Activated B cell treated with CpG ODN at 0.5 μM for 24 hours (primary cell): ENCODE data around the gene CD247. TPM values are rescaled to one million over a fixed set of nuclear protein-coding genes. Genes with fewer than 3 reads are reported as not detected.

ENCODE experiments used
- ATAC-seq: fragments of 200-7000 bp; cut with Tn5 transposase; one replicate; pipeline ENCODE4 v1.10.0; 2021; ENCODE audit warnings: low read depth, mild to moderate bottlenecking, moderate library complexity
- CTCF ChIA-PET: fragments of 350-600 bp; sonication (Branson Sonifier 250); formaldehyde crosslinking; loops from one replicate; lab custom pipeline; 2021; ENCODE audit warnings: antibody characterized with exemption; lab: Charles Lee
- POLR2A ChIA-PET: fragments of 350-600 bp; sonication (Branson Sonifier 250); formaldehyde crosslinking; loops from one replicate; lab custom pipeline; 2021; ENCODE audit warnings: antibody characterized with exemption; lab: Charles Lee
- DNase-seq: peaks from one replicate; pipeline ENCODE4 v3.0.0; 2022
- H3K27ac Mint-ChIP-seq: one replicate; pipeline ENCODE4 v1.8.0; 2020; ENCODE audit warnings: mixed read lengths
- H3K27me3 Mint-ChIP-seq: one replicate; pipeline ENCODE4 v1.8.0; 2021; ENCODE audit warnings: mixed read lengths
- H3K36me3 Mint-ChIP-seq: one replicate; pipeline ENCODE4 v1.8.0; 2021; ENCODE audit warnings: low read depth, mixed read lengths
- H3K4me1 Mint-ChIP-seq: one replicate; pipeline ENCODE4 v1.8.0; 2021; ENCODE audit warnings: mixed read lengths
- H3K4me3 Mint-ChIP-seq: one replicate; pipeline ENCODE4 v1.8.0; 2020; ENCODE audit warnings: mild to moderate bottlenecking, mixed read lengths
- H3K9me3 Mint-ChIP-seq: one replicate; pipeline ENCODE4 v1.8.0; 2020; ENCODE audit warnings: mixed read lengths
- intact Hi-C: fragments of 100-400 bp; cut with micrococcal nuclease; formaldehyde crosslinking; loops from one replicate; pipeline ENCODE4 v1.15.1; 2024
- total RNA-seq: library from RNA; stranded (reverse); gene quantifications from 2 replicates; pipeline ENCODE4 v1.2.3, GENCODE V29; 2022
- TF ChIP-seq, protein P1 (sequence below): fragments of 200-600 bp; IDR thresholded peaks from one replicate; pipeline ENCODE4 v1.8.0; 2022; ENCODE audit warnings: antibody characterized with exemption, mild to moderate bottlenecking

CD247 gene
- total RNA-seq, 1 donor from 2014 or later, result 1.0 TPM

DNA sequence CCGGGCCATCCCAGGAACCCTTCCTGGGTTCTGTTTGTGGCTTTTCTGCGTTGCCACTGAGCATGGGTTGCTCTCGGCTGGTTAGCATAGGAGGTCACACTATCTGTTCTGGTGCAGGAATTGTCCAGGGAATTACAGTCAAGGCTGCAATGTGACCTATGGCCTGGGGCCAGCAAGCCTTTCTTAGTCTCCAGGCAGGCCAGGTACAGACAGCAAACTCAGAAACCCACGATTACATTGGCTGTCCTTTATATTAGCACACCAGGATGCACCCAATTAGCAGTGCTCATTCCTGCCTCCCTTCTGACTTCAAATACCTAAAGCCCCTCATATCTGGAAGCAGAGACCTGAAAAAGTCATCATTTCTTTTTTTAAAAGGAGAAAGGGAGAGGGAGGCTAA lies 55.2 kb downstream of the CD247 start:
- intact Hi-C loops, result no loop called here
- Mint-ChIP-seq H3K9me3 (no peaks in the 10 kb centered on the region), H3K27me3 (peaks cover 6% of the 10 kb centered on the region), H3K4me3 (no peak overlapping the region), H3K36me3 (no peaks in the 10 kb centered on the region), H3K4me1 (no peaks in the 10 kb centered on the region), H3K27ac (no peak overlapping the region)
- TF ChIP-seq, protein P1, sequence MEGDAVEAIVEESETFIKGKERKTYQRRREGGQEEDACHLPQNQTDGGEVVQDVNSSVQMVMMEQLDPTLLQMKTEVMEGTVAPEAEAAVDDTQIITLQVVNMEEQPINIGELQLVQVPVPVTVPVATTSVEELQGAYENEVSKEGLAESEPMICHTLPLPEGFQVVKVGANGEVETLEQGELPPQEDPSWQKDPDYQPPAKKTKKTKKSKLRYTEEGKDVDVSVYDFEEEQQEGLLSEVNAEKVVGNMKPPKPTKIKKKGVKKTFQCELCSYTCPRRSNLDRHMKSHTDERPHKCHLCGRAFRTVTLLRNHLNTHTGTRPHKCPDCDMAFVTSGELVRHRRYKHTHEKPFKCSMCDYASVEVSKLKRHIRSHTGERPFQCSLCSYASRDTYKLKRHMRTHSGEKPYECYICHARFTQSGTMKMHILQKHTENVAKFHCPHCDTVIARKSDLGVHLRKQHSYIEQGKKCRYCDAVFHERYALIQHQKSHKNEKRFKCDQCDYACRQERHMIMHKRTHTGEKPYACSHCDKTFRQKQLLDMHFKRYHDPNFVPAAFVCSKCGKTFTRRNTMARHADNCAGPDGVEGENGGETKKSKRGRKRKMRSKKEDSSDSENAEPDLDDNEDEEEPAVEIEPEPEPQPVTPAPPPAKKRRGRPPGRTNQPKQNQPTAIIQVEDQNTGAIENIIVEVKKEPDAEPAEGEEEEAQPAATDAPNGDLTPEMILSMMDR, result no peak
- DNase-seq, result no peak
- CTCF ChIA-PET, result no interaction called here
- POLR2A ChIA-PET, result no interaction called here
- no peak for ATAC-seq

- ATAC-seq (no peak), DNase-seq (no peak)
- intact Hi-C loops, result no loop called here
- CTCF ChIA-PET, result no interaction called here
- Mint-ChIP-seq H3K4me3 (no peak overlapping the region), H3K4me1 (no peaks in the 10 kb centered on the region), H3K9me3 (no peaks in the 10 kb centered on the region), H3K36me3 (no peaks in the 10 kb centered on the region), H3K27me3 (peaks cover 6% of the 10 kb centered on the region), H3K27ac (no peak overlapping the region)
- TF ChIP-seq, protein P1, result no peak
- POLR2A ChIA-PET, result no interaction called here
Measured at GRCh38 chr1:167462341-167462740, 56.0 kb downstream of the CD247 start.

- TF ChIP-seq, protein P1, result no peak
- H3K27me3 Mint-ChIP-seq, result peaks cover 6% of the 10 kb centered on the region
- peaks cover 7% of the 10 kb centered on the region for H3K4me1 Mint-ChIP-seq
- CTCF ChIA-PET, result no interaction called here
- H3K9me3 Mint-ChIP-seq, result no peaks in the 10 kb centered on the region
- DNase-seq, result no peak
- H3K27ac Mint-ChIP-seq, result no peak overlapping the region
- H3K36me3 Mint-ChIP-seq, result no peaks in the 10 kb centered on the region
- POLR2A ChIA-PET, result no interaction called here
- ATAC-seq, result no peak
- intact Hi-C loops, result no loop called here
- no peak overlapping the region for H3K4me3 Mint-ChIP-seq
Measured at GRCh38 chr1:167460836-167461235, 57.5 kb downstream of the CD247 start.

- Mint-ChIP-seq H3K4me1 (peaks cover 11% of the 10 kb centered on the region), H3K27me3 (peaks cover 8% of the 10 kb centered on the region), H3K27ac (no peak overlapping the region), H3K36me3 (no peaks in the 10 kb centered on the region), H3K9me3 (no peaks in the 10 kb centered on the region), H3K4me3 (no peak overlapping the region)
- ChIA-PET POLR2A (no interaction called here), CTCF (interaction anchor here (1.2 kb wide), 1 partner anchor 15 kb away, joined by 3 read pairs; no protein-coding TSS in a partner anchor)
- intact Hi-C loops, result loop anchor here (5.0 to 10.0 kb wide), 2 partner anchors 74 to 257 kb away; no protein-coding TSS in a partner anchor
- ATAC-seq, result no peak
- TF ChIP-seq, protein P1, result no peak
- DNase-seq, result no peak
Measured at GRCh38 chr1:167457936-167458584, 60.3 kb downstream of the CD247 start.

GRCh38 chr1:167456926-167457325 lies 61.4 kb downstream of the CD247 start:
- Mint-ChIP-seq H3K4me1 (peaks cover 11% of the 10 kb centered on the region), H3K4me3 (peak overlapping the region; percentile 29), H3K27ac (no peak overlapping the region), H3K9me3 (no peaks in the 10 kb centered on the region), H3K27me3 (peaks cover 4% of the 10 kb centered on the region), H3K36me3 (no peaks in the 10 kb centered on the region)
- CTCF ChIA-PET, result interaction anchor here (1.4 to 4.3 kb wide), 2 partner anchors 77 to 189 kb away, joined by 3 to 23 read pairs; no protein-coding TSS in a partner anchor
- TF ChIP-seq, protein P1, result no peak
- POLR2A ChIA-PET, result no interaction called here
- DNase-seq, result no peak
- ATAC-seq, result no peak
- intact Hi-C loops, result loop anchor here (5.0 to 10.0 kb wide), 2 partner anchors 75 to 258 kb away; no protein-coding TSS in a partner anchor
